Right atrium auricular region (tissue), 2 donors: Measurements from ENCODE around the gene ADCK1. TPM values are rescaled to one million over a fixed set of nuclear protein-coding genes. Genes with fewer than 3 reads are reported as not detected.

ENCODE experiments used
- DNase-seq: peaks from one replicate; pipeline ENCODE4 v3.0.0-alpha.2; 2019; ENCODE audit warnings: low spot score
- H3K27ac ChIP-seq, 2 donors: fragments of 200-600 bp; sonication (generic); 1 replicate in 1 of 2; 2 replicates in 1 of 2; pipeline ENCODE4 v1.5.1; 2016 to 2019
- H3K27me3 ChIP-seq, 2 donors: fragments of 200-600 bp; sonication (generic); one replicate each; pipeline versions ENCODE4 v1.5.1 to v1.6.0; 2017 to 2019
- H3K36me3 ChIP-seq: fragments of 200-600 bp; sonication (generic); one replicate; pipeline ENCODE4 v1.5.1; 2016
- H3K4me1 ChIP-seq, 2 donors: fragments of 200-600 bp; sonication (generic); one replicate each; pipeline versions ENCODE4 v1.5.1 to v1.6.0; 2017 to 2019
- H3K4me3 ChIP-seq, 2 donors: fragments of 200-600 bp; sonication (generic); 1 replicate in 1 of 2; 2 replicates in 1 of 2; pipeline ENCODE4 v1.5.1; 2017 to 2019; ENCODE audit warnings: mild to moderate bottlenecking in 1 of 2, moderate library complexity in 1 of 2
- H3K9me3 ChIP-seq, 2 donors: fragments of 200-600 bp; sonication (generic); one replicate each; pipeline ENCODE4 v1.5.1; 2019
- CTCF ChIP-seq, 2 donors: fragments of 200-600 bp; sonication (generic); IDR thresholded peaks; one replicate each; pipeline ENCODE4 v1.5.1; 2019; ENCODE audit warnings: antibody characterized with exemption in 2 of 2
- total RNA-seq, 2 donors: library from RNA; depleted of rRNA; stranded (reverse); fragments of >200 nt; gene quantifications; one replicate each; pipeline ENCODE4 v1.1.0, GENCODE V29; 2016

ADCK1 gene
- total RNA-seq, 2 donors from 2014 or later: 5.5 to 8.3 TPM

- no peak for TF ChIP-seq CTCF (IDR thresholded peaks at IDR 0.05)
- no peak overlapping the region for H3K4me3 ChIP-seq
- DNase-seq: no peak
- H3K9me3 ChIP-seq: no peaks in the 10 kb centered on the region
- no peaks in the 10 kb centered on the region for H3K36me3 ChIP-seq
- peaks cover 0 to 6% of the 10 kb centered on the region in 2 donors for H3K4me1 ChIP-seq
- H3K27me3 ChIP-seq: no peaks in the 10 kb centered on the region
- no peak overlapping the region for H3K27ac ChIP-seq
These were observed 179.3 kb downstream of the ADCK1 start for GRCh38 chr14:77979171-77979570.

DNA sequence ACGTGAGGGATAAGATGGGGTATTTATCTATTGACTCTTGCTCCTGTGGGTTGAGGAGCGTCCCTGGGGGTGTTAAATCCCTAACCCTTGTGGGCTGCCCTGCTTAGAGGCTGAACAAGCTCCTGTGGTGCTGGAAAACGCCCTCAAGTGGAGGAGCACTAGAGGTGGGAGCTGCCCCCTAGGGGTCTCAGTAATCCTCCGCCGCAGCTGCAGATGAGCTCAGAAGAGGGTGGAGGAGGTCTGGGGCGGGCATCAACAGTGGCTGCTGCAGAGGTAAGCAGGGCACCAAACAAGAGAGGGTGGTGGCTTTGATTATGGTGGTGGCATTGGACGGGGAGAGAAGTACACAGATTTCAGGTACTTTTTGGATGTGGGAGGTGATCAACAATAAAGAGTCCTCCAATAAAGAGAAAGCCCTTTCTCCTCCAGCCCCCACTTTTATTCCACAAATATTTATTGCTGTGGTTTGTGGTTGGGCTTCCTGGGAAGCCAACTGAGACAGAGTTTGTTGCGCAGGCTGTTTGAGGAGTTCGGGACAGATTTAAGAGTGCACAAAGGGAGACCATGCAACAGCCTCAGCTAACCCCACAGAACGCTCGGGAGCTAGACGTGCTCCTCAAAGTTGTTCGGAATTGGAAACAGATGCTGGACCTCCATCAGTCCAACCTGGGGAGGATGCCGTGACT lies 179.9 kb downstream of the ADCK1 start:
- no peak for DNase-seq
- no peaks in the 10 kb centered on the region for H3K36me3 ChIP-seq
- H3K27me3 ChIP-seq: no peaks in the 10 kb centered on the region
- no peak overlapping the region for H3K4me3 ChIP-seq
- H3K27ac ChIP-seq: no peak overlapping the region
- no peaks in the 10 kb centered on the region for H3K9me3 ChIP-seq
- TF ChIP-seq CTCF (IDR thresholded peaks at IDR 0.05): no peak
- peaks cover 0 to 7% of the 10 kb centered on the region in 2 donors for H3K4me1 ChIP-seq

DNA sequence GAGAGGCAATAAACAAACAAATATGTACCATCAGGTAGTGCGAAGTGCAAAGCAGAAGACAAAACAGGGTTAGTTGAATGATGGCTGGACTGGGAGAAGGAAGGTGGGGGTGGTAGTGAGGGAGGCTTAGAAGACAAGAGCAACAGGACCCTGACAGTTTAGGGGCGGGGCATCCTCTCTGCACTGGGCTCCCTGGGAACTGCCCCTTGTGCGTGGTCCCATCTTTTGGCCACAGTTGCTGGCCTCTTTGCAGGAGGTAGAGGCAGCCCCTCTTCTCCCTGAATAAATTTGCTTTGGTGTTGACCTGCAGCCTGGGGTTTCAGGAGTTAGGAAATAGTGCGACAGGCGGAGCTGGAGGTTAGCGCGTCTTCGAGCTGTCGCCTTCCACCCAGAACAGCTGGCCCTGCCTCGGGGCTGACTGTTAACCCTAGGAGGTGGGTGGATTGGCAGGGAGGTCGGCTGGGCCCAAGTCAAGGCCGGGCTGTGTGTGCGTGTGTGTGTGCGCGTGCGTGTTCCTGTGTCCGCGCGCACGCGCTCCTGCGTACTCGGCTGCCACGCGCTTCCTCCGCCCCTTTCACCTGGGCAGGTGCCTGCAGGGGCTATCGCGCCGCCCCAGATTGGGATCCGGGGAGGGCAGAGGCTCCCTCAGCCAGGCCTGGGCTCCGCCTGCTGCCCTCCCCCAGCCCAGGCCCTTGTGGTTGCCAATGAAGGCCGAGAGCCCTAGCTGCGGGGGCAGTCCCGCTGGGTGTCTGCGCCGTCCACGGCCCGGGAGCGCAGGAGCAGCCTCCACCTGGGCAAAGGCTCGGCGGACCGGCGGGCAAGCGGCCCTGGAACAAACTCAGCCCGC lies 180.8 kb downstream of the ADCK1 start:
- Histone ChIP-seq H3K27ac (no peak overlapping the region), H3K4me3 (peak overlapping the region; percentile 32 to 48), H3K27me3 (no peaks in the 10 kb centered on the region), H3K36me3 (no peaks in the 10 kb centered on the region), H3K4me1 (peaks cover 0 to 16% of the 10 kb centered on the region in 2 donors), H3K9me3 (no peaks in the 10 kb centered on the region)
- DNase-seq: no peak
- no peak for TF ChIP-seq CTCF (IDR thresholded peaks at IDR 0.05)

Other genes with a start within 250 kb of the ADCK1 start
- 10 to 100 TPM; 11.3 to 14.0 TPM for gene SPTLC2, start 183.5 kb upstream of the ADCK1 start, total RNA-seq
- gene ALKBH1, start 92.1 kb upstream of the ADCK1 start, total RNA-seq: 10 to 100 TPM in 1 of 2 donors, 1 to 10 TPM in 1; 7.8 to 11.1 TPM
- gene SLIRP, start 92.0 kb upstream of the ADCK1 start, total RNA-seq: 100 to 1,000 TPM; 271 to 345 TPM
- 10 to 100 TPM; 31.7 to 37.1 TPM for gene SNW1, start 39.0 kb upstream of the ADCK1 start, total RNA-seq